Measurements from ENCODE around the gene CEMIP. TPM values are rescaled to one million over a fixed set of nuclear protein-coding genes. Genes with fewer than 3 reads are reported as not detected.

Gene CEMIP
- total and polyA plus RNA-seq, 2 of the 13 experiments (the other 11 are each of a cell fraction or from before 2014, with no cell fraction given) = 4.3 to 28.5 TPM

GRCh38 chr15:80779658-80780415 is 667 bp downstream of the CEMIP start (continued):
- TF ChIP-seq HES4 (CRISPR knock-in tag; IDR thresholded peaks at IDR 0.05; ENCODE audit: borderline replicate concordance) (0 out of 2 replicates have a peak, but pooled peaks have one; percentile 45), THAP8 (CRISPR knock-in tag; IDR thresholded peaks at IDR 0.05; ENCODE audit: borderline replicate concordance) (no peak), ZNF550 (CRISPR knock-in tag; IDR thresholded peaks at IDR 0.05; ENCODE audit: borderline replicate concordance) (no peak), MIER2 (CRISPR knock-in tag; IDR thresholded peaks at IDR 0.05) (0 out of 2 replicates have a peak, but pooled peaks have one; percentile 5), ZNF687 (CRISPR knock-in tag; IDR thresholded peaks at IDR 0.05) (peak; percentile 54), SRSF1 (optimal IDR thresholded peaks at IDR 0.05; ENCODE audit: low read depth, low read length) (no peak), ZNF619 (CRISPR knock-in tag; IDR thresholded peaks at IDR 0.05) (no peak), ONECUT2 (CRISPR knock-in tag; IDR thresholded peaks at IDR 0.05) (no peak), ZBTB21 (CRISPR knock-in tag; IDR thresholded peaks at IDR 0.05) (no peak), ZNF784 (CRISPR knock-in tag; IDR thresholded peaks at IDR 0.05; ENCODE audit: borderline replicate concordance) (0 out of 2 replicates have a peak, but pooled peaks have one; percentile 8), ZNF333 (CRISPR knock-in tag; IDR thresholded peaks at IDR 0.05; ENCODE audit: borderline replicate concordance) (no peak), ZBTB42 (CRISPR knock-in tag; IDR thresholded peaks at IDR 0.05) (no peak), SRF (IDR thresholded peaks at IDR 0.05; ENCODE audit: low read depth, low read length) (no peak), ASH2L (IDR thresholded peaks at IDR 0.05; ENCODE audit: insufficient read length, low read depth, low read length) (peak; percentile 3), RFX1 (IDR thresholded peaks at IDR 0.05) (no peak), CTCF (CRISPR knock-in tag; IDR thresholded peaks at IDR 0.05) (peak; percentile 22; the same call in 1 of the 2 replicates), ZNF17 (CRISPR knock-in tag; IDR thresholded peaks at IDR 0.05) (no peak), SAP130 (CRISPR knock-in tag; IDR thresholded peaks at IDR 0.05; ENCODE audit: low read depth) (peak; percentile 41; the same call in 1 of the 2 replicates), ZNF264 (CRISPR knock-in tag; IDR thresholded peaks at IDR 0.05) (0 out of 2 replicates have a peak, but pooled peaks have one; percentile 55), ZNF430 (CRISPR knock-in tag; IDR thresholded peaks at IDR 0.05) (no peak; the same call in 1 of the 2 replicates), ZSCAN31 (CRISPR knock-in tag; IDR thresholded peaks at IDR 0.05; ENCODE audit: low read depth) (0 out of 2 replicates have a peak, but pooled peaks have one; percentile 15), HHEX (CRISPR knock-in tag; IDR thresholded peaks at IDR 0.05) (no peak), DNMT3B (CRISPR knock-in tag; conservative IDR thresholded peaks at IDR 0.05) (no peak)
